Stimulated activated CD8-positive, alpha-beta memory T cell treated with anti-CD3 and anti-CD28 coated beads, Interleukin-2, amount 100 ng/mL, for 48 hours (primary cell): Measurements from ENCODE around the gene FPR3.
"Not testable (repeated sequence)": the region's sequence is repeated elsewhere in the genome, so short reads cannot be mapped to it uniquely, and the experiment has no call there.

Experiments
- DNase-seq, 2 donors: peaks; one replicate each; pipeline ENCODE4 v3.0.0-alpha.2; 2020; ENCODE audit warnings: low read depth in 2 of 2

The FPR3 gene

GRCh38 chr19:51806571-51806970 lies 11.6 kb downstream of the FPR3 start:
- not testable (repeated sequence) for DNase-seq

- DNase-seq, result no peak
Observed at GRCh38 chr19:51807111-51807701, 12.2 kb downstream of the FPR3 start.

GRCh38 chr19:51807925-51808324 lies 13.0 kb downstream of the FPR3 start:
- no peak for DNase-seq

GRCh38 chr19:51808333-51808986 lies 13.5 kb downstream of the FPR3 start:
- no peak for DNase-seq

GRCh38 chr19:51809787-51810186 lies 14.8 kb downstream of the FPR3 start:
- DNase-seq, result no peak

- DNase-seq, result no peak
Observed at GRCh38 chr19:51810223-51810622, 15.3 kb downstream of the FPR3 start.

- DNase-seq, result no peak
Observed at GRCh38 chr19:51811344-51811743, 16.4 kb downstream of the FPR3 start.

GRCh38 chr19:51815043-51815442 lies 20.1 kb downstream of the FPR3 start:
- no peak for DNase-seq

GRCh38 chr19:51816711-51817110 lies 21.8 kb downstream of the FPR3 start:
- no peak for DNase-seq

GRCh38 chr19:51820011-51820410 lies 25.1 kb downstream of the FPR3 start:
- DNase-seq, result no peak

- no peak for DNase-seq
Observed at GRCh38 chr19:51820831-51821446, 26.0 kb downstream of the FPR3 start.

GRCh38 chr19:51821456-51821855 lies 26.5 kb downstream of the FPR3 start:
- no peak for DNase-seq

GRCh38 chr19:51821921-51822320 lies 27.0 kb downstream of the FPR3 start:
- no peak for DNase-seq

GRCh38 chr19:51822325-51822724 lies 27.4 kb downstream of the FPR3 start:
- no peak for DNase-seq

GRCh38 chr19:51822946-51823345 lies 28.0 kb downstream of the FPR3 start:
- DNase-seq, result no peak

- DNase-seq, result no peak
Observed at GRCh38 chr19:51824281-51825005, 29.5 kb downstream of the FPR3 start.

- no peak for DNase-seq
Observed at GRCh38 chr19:51830274-51830673, 35.3 kb downstream of the FPR3 start.

- no peak for DNase-seq
Observed at GRCh38 chr19:51837145-51837544, 42.2 kb downstream of the FPR3 start.

GRCh38 chr19:51861870-51862622 lies 67.1 kb downstream of the FPR3 start:
- no peak for DNase-seq

GRCh38 chr19:51873097-51873496 lies 78.1 kb downstream of the FPR3 start:
- DNase-seq, result no peak
